Measurements from ENCODE around the gene AKT3. TPM values are rescaled to one million over a fixed set of nuclear protein-coding genes. Genes with fewer than 3 reads are reported as not detected.

Gene AKT3
- total RNA-seq, 4 donors from 2014 or later, result 2.0 to 32.2 (median 9.3) TPM

DNA sequence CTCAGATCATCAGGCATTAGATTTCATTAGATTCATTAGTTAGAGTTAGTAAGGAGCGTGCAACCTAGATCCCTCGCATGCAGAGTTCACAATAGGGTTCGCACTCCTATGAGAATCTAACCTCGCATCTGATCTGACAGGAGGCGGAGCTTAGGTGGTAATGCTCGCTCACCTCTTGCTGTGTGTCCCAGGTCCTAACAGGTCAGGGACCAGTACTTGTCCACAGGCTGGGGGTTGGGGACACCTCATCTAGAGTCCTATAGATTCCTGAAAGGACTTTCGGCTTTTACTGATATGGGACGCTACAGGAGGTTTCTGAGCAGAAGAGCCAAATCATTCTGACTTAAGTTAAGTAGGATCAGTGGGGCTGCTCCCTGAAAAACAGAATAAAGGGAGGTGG is 91.4 kb downstream of the AKT3 start:
- TF ChIP-seq, protein P1, sequence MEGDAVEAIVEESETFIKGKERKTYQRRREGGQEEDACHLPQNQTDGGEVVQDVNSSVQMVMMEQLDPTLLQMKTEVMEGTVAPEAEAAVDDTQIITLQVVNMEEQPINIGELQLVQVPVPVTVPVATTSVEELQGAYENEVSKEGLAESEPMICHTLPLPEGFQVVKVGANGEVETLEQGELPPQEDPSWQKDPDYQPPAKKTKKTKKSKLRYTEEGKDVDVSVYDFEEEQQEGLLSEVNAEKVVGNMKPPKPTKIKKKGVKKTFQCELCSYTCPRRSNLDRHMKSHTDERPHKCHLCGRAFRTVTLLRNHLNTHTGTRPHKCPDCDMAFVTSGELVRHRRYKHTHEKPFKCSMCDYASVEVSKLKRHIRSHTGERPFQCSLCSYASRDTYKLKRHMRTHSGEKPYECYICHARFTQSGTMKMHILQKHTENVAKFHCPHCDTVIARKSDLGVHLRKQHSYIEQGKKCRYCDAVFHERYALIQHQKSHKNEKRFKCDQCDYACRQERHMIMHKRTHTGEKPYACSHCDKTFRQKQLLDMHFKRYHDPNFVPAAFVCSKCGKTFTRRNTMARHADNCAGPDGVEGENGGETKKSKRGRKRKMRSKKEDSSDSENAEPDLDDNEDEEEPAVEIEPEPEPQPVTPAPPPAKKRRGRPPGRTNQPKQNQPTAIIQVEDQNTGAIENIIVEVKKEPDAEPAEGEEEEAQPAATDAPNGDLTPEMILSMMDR (IDR thresholded peaks at IDR 0.05), result no peak
- TF ChIP-seq POLR2A (IDR thresholded peaks at IDR 0.05), result no peak
- intact Hi-C loops (cut with DNase I), result no loop called here

DNA sequence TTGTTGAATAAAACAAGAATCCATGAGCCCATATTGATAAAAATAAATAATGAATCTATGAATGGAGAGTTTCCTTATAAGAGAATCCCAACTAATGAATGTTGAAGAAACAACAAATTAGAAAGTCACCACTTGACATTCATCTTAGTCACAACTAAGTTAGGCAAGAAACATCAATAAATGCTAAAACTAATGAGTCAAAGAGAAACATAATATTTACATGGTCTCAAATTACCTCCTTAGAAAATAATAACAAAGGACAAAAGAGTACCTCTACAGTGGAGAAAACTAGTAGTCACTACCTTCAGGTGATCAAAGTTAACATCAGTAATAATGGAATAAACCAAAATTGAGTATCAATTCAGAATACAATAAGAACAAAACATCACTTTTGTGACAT is 93.5 kb downstream of the AKT3 start:
- Histone ChIP-seq H3K4me1 (peaks cover 0 to 3% (median 1%) of the 10 kb centered on the region in 3 donors), H3K9me3 (no peaks in the 10 kb centered on the region), H3K27me3 (no peaks in the 10 kb centered on the region), H3K27ac (no peak overlapping the region), H3K4me3 (no peak overlapping the region), H3K36me3 (no peaks in the 10 kb centered on the region)
- no peak for DNase-seq
- intact Hi-C loops (cut with DNase I), result no loop called here
- TF ChIP-seq, protein P1 (IDR thresholded peaks at IDR 0.05), result no peak
- no peak for TF ChIP-seq POLR2A (IDR thresholded peaks at IDR 0.05)

More for the DNA sequence above, 91.4 kb downstream of the AKT3 start:
- H3K27ac ChIP-seq, result no peak overlapping the region
- H3K4me3 ChIP-seq, result no peak overlapping the region
- DNase-seq, result no peak
- H3K4me1 ChIP-seq, result no peaks in the 10 kb centered on the region
- no peaks in the 10 kb centered on the region for H3K36me3 ChIP-seq
- H3K9me3 ChIP-seq, result no peaks in the 10 kb centered on the region
- WGBS, 2 donors, result 82 to 95% methylated on average over 7 to 8 of the region's 8 CpGs
- no peaks in the 10 kb centered on the region for H3K27me3 ChIP-seq

- H3K4me1 ChIP-seq, result peaks cover 0 to 9% (median 7%) of the 10 kb centered on the region in 3 donors
- H3K36me3 ChIP-seq, result no peaks in the 10 kb centered on the region
- H3K4me3 ChIP-seq, result no peak overlapping the region
- TF ChIP-seq POLR2A (IDR thresholded peaks at IDR 0.05), result no peak
- TF ChIP-seq, protein P1 (IDR thresholded peaks at IDR 0.05), result no peak
- no peaks in the 10 kb centered on the region for H3K9me3 ChIP-seq
- no peak overlapping the region for H3K27ac ChIP-seq
- H3K27me3 ChIP-seq, result no peaks in the 10 kb centered on the region
- intact Hi-C loops (cut with DNase I), result no loop called here
- WGBS, 2 donors, result 95 to 100% methylated on average over 3 to 6 of the region's 6 CpGs
- DNase-seq, result no peak
These were observed 95.7 kb downstream of the AKT3 start for GRCh38 chr1:243754348-243754747.

- intact Hi-C loops (cut with DNase I), result no loop called here
- TF ChIP-seq, protein P1 (IDR thresholded peaks at IDR 0.05), result no peak
- no peak for TF ChIP-seq POLR2A (IDR thresholded peaks at IDR 0.05)
- 71 to 100% methylated on average over 1 of the region's 1 CpG for WGBS, 2 donors
These were observed 98.5 kb downstream of the AKT3 start for GRCh38 chr1:243751506-243751905.

GRCh38 chr1:243748706-243749283 is 101.2 kb downstream of the AKT3 start:
- H3K4me3 ChIP-seq, result no peak overlapping the region
- H3K27me3 ChIP-seq, result no peaks in the 10 kb centered on the region
- H3K36me3 ChIP-seq, result no peaks in the 10 kb centered on the region
- TF ChIP-seq, protein P1 (IDR thresholded peaks at IDR 0.05), result peak; percentile 50 to 74 (median 66)
- TF ChIP-seq POLR2A (IDR thresholded peaks at IDR 0.05), result no peak
- H3K4me1 ChIP-seq, result peaks cover 0 to 9% (median 7%) of the 10 kb centered on the region in 3 donors
- H3K9me3 ChIP-seq, result no peaks in the 10 kb centered on the region
- no peak for DNase-seq
- no peak overlapping the region for H3K27ac ChIP-seq
- intact Hi-C loops (cut with DNase I), result loop anchor here (10.0 kb wide), 1 partner anchor 404 kb away; no protein-coding TSS in a partner anchor
- WGBS, 2 donors, result 29 to 30% methylated on average over 3 of the region's 3 CpGs

More at GRCh38 chr1:243751506-243751905, 98.5 kb downstream of the AKT3 start:
- H3K27ac ChIP-seq, result no peak overlapping the region
- no peak for DNase-seq
- no peaks in the 10 kb centered on the region for H3K9me3 ChIP-seq
- no peaks in the 10 kb centered on the region for H3K27me3 ChIP-seq
- H3K4me1 ChIP-seq, result peaks cover 0 to 9% (median 7%) of the 10 kb centered on the region in 3 donors
- no peaks in the 10 kb centered on the region for H3K36me3 ChIP-seq
- no peak overlapping the region for H3K4me3 ChIP-seq

Measured in esophagus squamous epithelium (tissue), 5 donors.